ENCODE measurements around the gene ICOSLG. TPM values are rescaled to one million over a fixed set of nuclear protein-coding genes. Genes with fewer than 3 reads are reported as not detected.

Gene ICOSLG
- polyA plus RNA-seq, 3 donors = 0.47 to 9.0 (median 1.3) TPM

GRCh38 chr21:44286086-44286715 is 45.5 kb upstream of the ICOSLG start:
- Mint-ChIP-seq H3K9me3 (peaks cover 0 to 6% (median 0%) of the 10 kb centered on the region in 7 donors), H3K4me3 (no peak overlapping the region), H3K27ac (no peak overlapping the region), H3K36me3 (no peaks in the 10 kb centered on the region), H3K4me1 (peaks cover 12% of the 10 kb centered on the region), H3K27me3 (ENCODE audit: low read depth in 3 of 3) (peaks cover 10 to 43% (median 11%) of the 10 kb centered on the region in 3 donors)
- H3K27me3 ChIP-seq (ENCODE audit: control insufficient read depth in 2 of 2, insufficient read depth in 2 of 2, low read length in 2 of 2) = peaks cover 0 to 3% of the 10 kb centered on the region in 2 donors
- H3K9me3 ChIP-seq (replicated peaks in 1 of 2; ENCODE audit: control insufficient read depth in 1 of 2, insufficient read depth in 1 of 2, low read length in 2 of 2) = no peaks in the 10 kb centered on the region
- intact Hi-C loops (cut with micrococcal nuclease) = no loop called here
- 85% methylated on average over 16 of the region's 21 CpGs for whole genome bisulfite sequencing (ENCODE audit: insufficient coverage)
- no peak for DNase-seq
- H3K79me2 ChIP-seq (ENCODE audit: insufficient read depth, low read length) = no peaks in the 10 kb centered on the region
- H3K4me2 ChIP-seq (replicated peaks; ENCODE audit: extremely low read depth, low read length, poor library complexity, severe bottlenecking) = no peak overlapping the region
- H3K4me3 ChIP-seq (replicated peaks in 1 of 3; ENCODE audit: low read depth in 2 of 3, low read length in 3 of 3) = no peak overlapping the region
- no peak for TF ChIP-seq CTCF (IDR thresholded peaks at IDR 0.05)
- H3K9ac ChIP-seq (ENCODE audit: insufficient read depth, low read length, poor library complexity, severe bottlenecking) = no peak overlapping the region
- no peak overlapping the region for H3K27ac ChIP-seq (ENCODE audit: low read depth in 1 of 2, low read length in 2 of 2)
- no peaks in the 10 kb centered on the region for H3K36me3 ChIP-seq (replicated peaks in 1 of 2; ENCODE audit: control insufficient read depth in 1 of 2, insufficient read depth in 2 of 2, low read length in 2 of 2)
- no peaks in the 10 kb centered on the region for H4K20me1 ChIP-seq (ENCODE audit: insufficient read depth, low read length)
- H3K4me1 ChIP-seq (ENCODE audit: control insufficient read depth in 1 of 2, insufficient read depth in 2 of 2, low read length in 2 of 2) = no peaks in the 10 kb centered on the region
- no peak overlapping the region for H2AFZ ChIP-seq (ENCODE audit: insufficient read depth, low read depth, low read length, poor library complexity, severe bottlenecking)

- Histone ChIP-seq H3K27ac (ENCODE audit: low read depth in 1 of 2, low read length in 2 of 2) (no peak within 1 kb of the TSS), H3K36me3 (replicated peaks in 1 of 2; ENCODE audit: control insufficient read depth in 1 of 2, insufficient read depth in 2 of 2, low read length in 2 of 2) (no peaks in the 10 kb centered on the region), H3K4me2 (replicated peaks; ENCODE audit: extremely low read depth, low read length, poor library complexity, severe bottlenecking) (no peak within 1 kb of the TSS), H3K4me3 (replicated peaks in 1 of 3; ENCODE audit: low read depth in 2 of 3, low read length in 3 of 3) (no peak within 1 kb of the TSS), H3K4me1 (ENCODE audit: control insufficient read depth in 1 of 2, insufficient read depth in 2 of 2, low read length in 2 of 2) (no peaks in the 10 kb centered on the region), H3K79me2 (ENCODE audit: insufficient read depth, low read length) (no peaks in the 10 kb centered on the region), H3K9me3 (replicated peaks in 1 of 2; ENCODE audit: control insufficient read depth in 1 of 2, insufficient read depth in 1 of 2, low read length in 2 of 2) (no peaks in the 10 kb centered on the region), H3K27me3 (ENCODE audit: control insufficient read depth in 2 of 2, insufficient read depth in 2 of 2, low read length in 2 of 2) (peaks cover 0 to 3% of the 10 kb centered on the region in 2 donors), H2AFZ (ENCODE audit: insufficient read depth, low read depth, low read length, poor library complexity, severe bottlenecking) (no peak within 1 kb of the TSS), H3K9ac (ENCODE audit: insufficient read depth, low read length, poor library complexity, severe bottlenecking) (no peak within 1 kb of the TSS), H4K20me1 (ENCODE audit: insufficient read depth, low read length) (no peaks in the 10 kb centered on the region)
- 58% methylated on average over 53 of the region's 56 CpGs for WGBS (ENCODE audit: insufficient coverage)
- intact Hi-C loops (cut with micrococcal nuclease) = no loop called here
- peaks cover 0 to 3% (median 0%) of the 10 kb centered on the region in 7 donors for H3K9me3 Mint-ChIP-seq
- H3K27ac Mint-ChIP-seq = no peak within 1 kb of the TSS
- peak in 1 of 3 donors; percentile 41 for DNase-seq
- no peak within 1 kb of the TSS for H3K4me3 Mint-ChIP-seq
- H3K27me3 Mint-ChIP-seq (ENCODE audit: low read depth in 3 of 3) = peaks cover 8 to 43% (median 10%) of the 10 kb centered on the region in 3 donors
- H3K4me1 Mint-ChIP-seq = peaks cover 12% of the 10 kb centered on the region
- TF ChIP-seq CTCF (IDR thresholded peaks at IDR 0.05) = no peak
- no peaks in the 10 kb centered on the region for H3K36me3 Mint-ChIP-seq
These were observed 44.6 kb upstream of the ICOSLG start, which contains the start of gene AIRE for GRCh38 chr21:44285138-44285992. AIRE (plus strand) TSS chr21:44285876; CDS start chr21:44286007, 131 bp downstream.

All from CD14-positive monocyte (primary cell).